ENCODE results near the gene ATP5MG.

ATP5MG gene

GRCh38 chr11:118442908-118443589 lies 41.6 kb downstream of the ATP5MG start:
- DNase-seq, result no peak

DNA sequence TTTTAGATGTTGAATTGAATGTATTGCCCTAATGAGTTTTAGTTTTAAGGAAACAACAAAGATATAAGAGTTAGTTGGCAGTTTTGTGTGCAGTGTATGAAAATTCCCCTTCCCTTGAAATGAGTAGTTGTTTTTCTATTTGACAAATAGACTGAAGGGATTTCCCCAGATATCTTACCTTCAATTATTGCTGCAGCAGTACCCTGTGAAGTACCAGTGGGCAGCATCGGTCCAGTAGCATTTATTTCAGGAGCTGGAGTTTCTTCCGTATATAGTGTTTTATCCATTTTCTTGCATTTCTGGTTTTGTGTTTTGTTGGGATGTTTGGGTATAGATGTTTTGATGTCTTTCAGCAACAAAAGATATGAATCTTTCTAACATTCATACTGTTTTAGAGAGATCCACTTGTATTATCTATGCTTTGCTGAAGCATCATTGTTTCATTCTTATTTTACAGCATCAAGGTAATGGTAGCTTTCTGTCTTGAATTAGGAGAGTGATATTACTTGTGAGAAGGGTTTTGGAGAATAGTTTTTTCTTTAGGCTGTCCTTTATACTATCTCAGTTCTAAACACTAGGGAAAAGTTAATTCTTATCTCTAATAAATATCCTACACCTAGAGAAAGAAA lies 42.3 kb downstream of the ATP5MG start:
- no peak for DNase-seq

DNA sequence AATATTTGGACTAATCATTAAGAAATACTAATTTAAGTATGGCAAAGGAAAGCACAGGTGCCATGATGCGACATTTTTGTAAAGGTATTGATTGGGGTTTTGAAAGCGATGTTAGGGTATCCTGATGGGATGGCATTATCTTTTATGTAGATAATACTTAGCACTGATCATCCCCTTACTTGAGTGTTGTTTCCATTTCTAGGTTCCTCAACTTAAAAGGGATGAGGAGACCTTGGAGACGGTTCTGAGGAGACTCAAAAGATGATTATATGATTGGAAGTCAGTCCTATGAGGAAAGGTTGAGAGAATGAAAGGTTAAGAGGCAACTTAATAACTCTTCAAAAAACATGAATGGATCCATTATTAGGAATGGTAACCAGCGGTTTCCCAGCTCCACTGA lies 46.0 kb downstream of the ATP5MG start:
- no peak for DNase-seq

- DNase-seq, result no peak
Measured at GRCh38 chr11:118448294-118448693, 46.9 kb downstream of the ATP5MG start.

DNA sequence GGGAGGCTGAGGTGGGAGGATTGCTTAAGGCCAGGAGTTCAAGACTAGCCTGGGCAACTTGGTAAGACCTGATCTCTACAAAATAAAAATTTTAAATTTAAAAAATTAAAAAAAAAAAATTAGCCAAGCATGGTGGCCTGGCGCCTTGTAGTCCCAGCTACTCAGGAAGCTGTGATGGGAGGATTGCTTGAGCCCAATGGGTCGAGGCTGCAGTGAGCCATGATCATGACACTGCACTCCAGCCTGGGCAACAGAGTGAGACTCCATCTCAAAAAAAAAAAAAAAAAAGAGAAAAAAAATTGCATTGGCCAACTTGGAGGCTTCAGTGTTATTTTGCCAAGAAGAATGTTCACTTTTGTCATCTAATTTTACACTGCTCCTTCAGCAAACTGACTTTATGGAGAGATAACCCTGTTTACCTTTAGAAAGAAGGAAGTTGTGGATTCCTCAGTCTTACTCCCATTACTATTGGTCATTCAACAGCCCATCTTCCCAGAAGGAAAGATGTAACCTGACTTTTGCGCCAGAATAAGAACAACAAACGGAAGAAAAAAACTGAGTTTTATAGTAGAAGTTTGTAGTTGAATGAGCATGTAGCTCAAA lies 48.0 kb downstream of the ATP5MG start:
- DNase-seq, result no peak

- no peak for DNase-seq
Measured at GRCh38 chr11:118450451-118450850, 49.0 kb downstream of the ATP5MG start.

All from inflammatory macrophage (primary cell).